ENCODE results near the gene ATRAID. TPM values are rescaled to one million over a fixed set of nuclear protein-coding genes. Genes with fewer than 3 reads are reported as not detected.

ATRAID gene
- total RNA-seq, 1 donor from 2014 or later = 150 TPM

DNA sequence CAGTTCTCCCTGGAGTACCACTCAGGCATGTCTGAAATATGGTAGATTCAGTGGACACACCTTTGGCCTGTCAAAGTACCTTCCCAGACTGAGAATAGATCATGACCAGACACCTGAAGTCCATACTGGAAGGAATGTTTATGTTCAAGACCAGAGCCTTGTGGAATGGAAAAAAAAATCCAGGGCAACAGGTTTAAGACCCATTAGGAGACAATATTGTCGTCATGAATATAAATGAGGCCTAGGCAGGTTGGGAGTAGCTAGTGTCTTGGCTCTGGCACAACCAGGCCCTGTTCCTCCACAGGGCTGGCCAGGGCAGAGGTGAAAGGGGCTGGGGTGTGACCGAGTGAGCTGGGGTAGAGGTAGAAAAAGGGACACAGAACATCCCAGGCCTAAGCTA lies 13.2 kb upstream of the ATRAID start:
- intact Hi-C loops (cut with DNase I) = no loop called here
- TF ChIP-seq POLR2AphosphoS5 (IDR thresholded peaks at IDR 0.05; ENCODE audit: insufficient read depth in 1 of 2, low read depth in 1 of 2) (no peak), POLR2A (IDR thresholded peaks at IDR 0.05) (no peak)
- TF ChIP-seq, protein P1, sequence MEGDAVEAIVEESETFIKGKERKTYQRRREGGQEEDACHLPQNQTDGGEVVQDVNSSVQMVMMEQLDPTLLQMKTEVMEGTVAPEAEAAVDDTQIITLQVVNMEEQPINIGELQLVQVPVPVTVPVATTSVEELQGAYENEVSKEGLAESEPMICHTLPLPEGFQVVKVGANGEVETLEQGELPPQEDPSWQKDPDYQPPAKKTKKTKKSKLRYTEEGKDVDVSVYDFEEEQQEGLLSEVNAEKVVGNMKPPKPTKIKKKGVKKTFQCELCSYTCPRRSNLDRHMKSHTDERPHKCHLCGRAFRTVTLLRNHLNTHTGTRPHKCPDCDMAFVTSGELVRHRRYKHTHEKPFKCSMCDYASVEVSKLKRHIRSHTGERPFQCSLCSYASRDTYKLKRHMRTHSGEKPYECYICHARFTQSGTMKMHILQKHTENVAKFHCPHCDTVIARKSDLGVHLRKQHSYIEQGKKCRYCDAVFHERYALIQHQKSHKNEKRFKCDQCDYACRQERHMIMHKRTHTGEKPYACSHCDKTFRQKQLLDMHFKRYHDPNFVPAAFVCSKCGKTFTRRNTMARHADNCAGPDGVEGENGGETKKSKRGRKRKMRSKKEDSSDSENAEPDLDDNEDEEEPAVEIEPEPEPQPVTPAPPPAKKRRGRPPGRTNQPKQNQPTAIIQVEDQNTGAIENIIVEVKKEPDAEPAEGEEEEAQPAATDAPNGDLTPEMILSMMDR (IDR thresholded peaks at IDR 0.05) = no peak
- H3K27me3 ChIP-seq = no peaks in the 10 kb centered on the region
- no peaks in the 10 kb centered on the region for H3K4me1 ChIP-seq
- H3K27ac ChIP-seq = no peak overlapping the region
- no peak overlapping the region for H3K4me3 ChIP-seq
- H3K9me3 ChIP-seq = no peaks in the 10 kb centered on the region
- peaks cover 0 to 23% of the 10 kb centered on the region in 2 donors for H3K36me3 ChIP-seq
- no peak for DNase-seq (ENCODE audit: extremely low spot score in 2 of 2)

DNA sequence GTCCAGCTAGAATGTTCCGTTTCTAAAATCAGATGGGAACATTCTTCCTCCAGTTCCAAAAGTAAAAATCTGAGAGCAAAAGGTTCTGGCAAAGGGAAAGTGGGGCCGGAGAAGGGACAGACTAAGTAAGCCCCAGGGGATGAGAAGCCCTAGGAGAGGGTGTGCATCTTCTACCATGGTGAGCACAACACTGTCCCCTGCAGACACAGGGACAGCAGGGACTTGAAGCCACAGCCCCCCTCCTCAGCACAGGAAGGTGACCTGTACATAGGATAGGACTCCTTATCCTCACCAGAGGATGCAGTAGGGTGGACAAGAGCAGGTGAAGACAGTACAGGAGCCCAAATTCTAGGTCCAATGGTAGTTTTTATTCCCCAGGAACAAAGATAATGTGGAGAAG lies 12.6 kb upstream of the ATRAID start:
- Histone ChIP-seq H3K4me1 (no peaks in the 10 kb centered on the region), H3K27ac (no peak overlapping the region), H3K9me3 (no peaks in the 10 kb centered on the region), H3K4me3 (no peak overlapping the region), H3K27me3 (no peaks in the 10 kb centered on the region), H3K36me3 (peaks cover 0 to 29% of the 10 kb centered on the region in 2 donors)
- intact Hi-C loops (cut with DNase I) = no loop called here
- no peak for TF ChIP-seq POLR2A (IDR thresholded peaks at IDR 0.05)
- TF ChIP-seq, protein P1 (IDR thresholded peaks at IDR 0.05) = no peak
- TF ChIP-seq POLR2AphosphoS5 (IDR thresholded peaks at IDR 0.05; ENCODE audit: insufficient read depth in 1 of 2, low read depth in 1 of 2) = no peak
- DNase-seq (ENCODE audit: extremely low spot score in 2 of 2) = no peak

DNA sequence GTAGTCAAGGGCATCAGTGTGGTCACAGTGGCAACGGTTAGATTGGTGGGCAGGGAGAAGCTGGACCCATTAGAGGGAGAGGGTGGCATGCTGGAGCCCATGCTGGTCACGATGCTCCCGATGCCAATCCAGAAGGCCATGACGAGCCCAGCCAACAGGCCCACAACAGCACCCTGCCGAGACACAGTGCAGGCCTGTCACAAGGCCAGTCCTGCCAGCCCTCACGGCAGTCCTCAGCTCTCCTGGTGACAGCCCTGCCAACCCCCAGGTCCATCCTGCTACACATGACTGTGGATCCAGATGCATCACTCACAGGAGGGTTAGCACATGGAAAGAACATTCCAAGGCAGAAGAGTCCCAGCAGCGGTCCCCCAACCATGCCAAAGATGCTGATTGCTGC lies 10.2 kb upstream of the ATRAID start:
- intact Hi-C loops (cut with DNase I) = no loop called here
- Histone ChIP-seq H3K36me3 (peaks cover 0 to 42% of the 10 kb centered on the region in 2 donors), H3K27me3 (no peaks in the 10 kb centered on the region), H3K9me3 (no peaks in the 10 kb centered on the region), H3K27ac (no peak overlapping the region), H3K4me1 (no peaks in the 10 kb centered on the region), H3K4me3 (no peak overlapping the region)
- no peak for DNase-seq (ENCODE audit: extremely low spot score in 2 of 2)
- TF ChIP-seq, protein P1 (IDR thresholded peaks at IDR 0.05) = no peak
- no peak for TF ChIP-seq POLR2A (IDR thresholded peaks at IDR 0.05)
- TF ChIP-seq POLR2AphosphoS5 (IDR thresholded peaks at IDR 0.05; ENCODE audit: insufficient read depth in 1 of 2, low read depth in 1 of 2) = no peak

DNA sequence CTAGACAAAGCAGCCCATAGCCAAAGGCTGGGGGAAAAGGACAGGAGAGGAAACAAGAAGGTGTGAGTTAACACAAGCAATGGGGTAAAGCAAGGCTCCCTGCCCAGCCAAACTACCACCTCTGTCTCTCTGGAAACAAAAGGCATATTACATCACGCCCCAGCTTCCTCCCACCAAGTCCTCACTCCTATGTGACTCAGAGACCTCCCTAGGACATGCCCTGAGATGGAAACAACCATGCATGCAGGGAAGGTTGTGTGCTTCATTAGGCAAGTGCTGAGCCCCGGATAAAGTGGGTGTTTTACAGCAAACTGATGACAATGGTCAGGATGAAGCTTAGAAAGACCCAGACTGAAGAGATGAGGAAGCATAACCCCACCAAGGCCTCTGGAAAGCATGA lies 9.0 kb upstream of the ATRAID start:
- intact Hi-C loops (cut with DNase I) = no loop called here
- Histone ChIP-seq H3K36me3 (peaks cover 0 to 52% of the 10 kb centered on the region in 2 donors), H3K4me1 (no peaks in the 10 kb centered on the region)

DNA sequence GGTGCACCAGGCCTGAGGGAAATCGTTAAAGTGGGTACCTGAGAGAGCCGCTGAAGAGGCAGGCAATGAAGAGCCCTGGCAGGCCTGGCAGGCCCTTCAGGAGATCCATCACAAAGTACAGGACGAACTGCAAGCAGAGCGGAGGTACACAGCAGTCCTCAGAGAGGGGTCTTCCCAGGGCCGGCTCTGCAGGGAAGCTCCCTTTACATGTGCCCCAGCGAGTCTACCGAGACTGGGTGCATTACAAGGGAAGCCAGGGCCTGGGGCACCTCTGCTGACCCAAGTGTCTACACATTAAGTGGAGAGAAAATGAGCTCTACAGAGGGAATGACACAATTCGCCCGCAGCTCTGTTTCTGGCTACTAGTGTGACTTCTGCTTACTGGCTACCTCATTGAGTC lies 8.1 kb upstream of the ATRAID start:
- Histone ChIP-seq H3K27me3 (no peaks in the 10 kb centered on the region), H3K4me1 (no peaks in the 10 kb centered on the region), H3K27ac (no peak overlapping the region), H3K4me3 (no peak overlapping the region), H3K36me3 (peaks cover 0 to 55% of the 10 kb centered on the region in 2 donors), H3K9me3 (no peaks in the 10 kb centered on the region)
- no peak for DNase-seq (ENCODE audit: extremely low spot score in 2 of 2)
- intact Hi-C loops (cut with DNase I) = no loop called here
- TF ChIP-seq POLR2AphosphoS5 (IDR thresholded peaks at IDR 0.05; ENCODE audit: insufficient read depth in 1 of 2, low read depth in 1 of 2) (no peak), POLR2A (IDR thresholded peaks at IDR 0.05) (no peak)
- TF ChIP-seq, protein P1 (IDR thresholded peaks at IDR 0.05) = no peak

More for the DNA sequence above, 9.0 kb upstream of the ATRAID start:
- Histone ChIP-seq H3K9me3 (no peaks in the 10 kb centered on the region), H3K27me3 (no peaks in the 10 kb centered on the region), H3K4me3 (no peak overlapping the region), H3K27ac (no peak overlapping the region)
- TF ChIP-seq, protein P1 (IDR thresholded peaks at IDR 0.05) = no peak
- no peak for TF ChIP-seq POLR2A (IDR thresholded peaks at IDR 0.05)
- no peak for TF ChIP-seq POLR2AphosphoS5 (IDR thresholded peaks at IDR 0.05; ENCODE audit: insufficient read depth in 1 of 2, low read depth in 1 of 2)
- no peak for DNase-seq (ENCODE audit: extremely low spot score in 2 of 2)
